G401 (cell line): Measurements from ENCODE around the gene CNN3. TPM values are rescaled to one million over a fixed set of nuclear protein-coding genes. Genes with fewer than 3 reads are reported as not detected.
A peak's percentile ranks its signal among the peaks of the same experiment; 100 is the strongest.

Source experiments
- DNase-seq: peaks from one replicate; pipeline ENCODE4 v3.0.0-alpha.2; 2015; ENCODE audit warnings: low spot score
- in situ Hi-C: cut with HindIII; loops from 2 replicates; pipeline ENCODE4 v1.10.0; 2016; ENCODE audit warnings: low sequenced_read_pairs, mixed read lengths
- total RNA-seq: library from RNA; depleted of rRNA; stranded (reverse); fragments of >200 nt; shearing (Covaris generic); gene quantifications from 2 replicates; pipeline ENCODE4 v1.2.3, GENCODE V29; 2014; rRNA removed

The CNN3 gene
- 142 and 206 TPM in 2 replicates for total RNA-seq

- in situ Hi-C loops: no loop called here
- peak; percentile 89 for DNase-seq
These were observed at the start of gene CNN3 for GRCh38 chr1:94926915-94927404. Gene CNN3, minus strand, starts transcription at chr1:94927110. Its CDS starts 216 bp downstream, at chr1:94926894.

- in situ Hi-C loops: no loop called here
- no peak for DNase-seq
These were observed 47.9 kb upstream of the CNN3 start for GRCh38 chr1:94974824-94975223.

GRCh38 chr1:94974241-94974640 lies 47.3 kb upstream of the CNN3 start:
- in situ Hi-C loops: no loop called here
- no peak for DNase-seq

GRCh38 chr1:94973309-94973922 lies 46.5 kb upstream of the CNN3 start:
- in situ Hi-C loops: no loop called here
- no peak for DNase-seq

GRCh38 chr1:94971491-94971924 lies 44.6 kb upstream of the CNN3 start:
- DNase-seq: no peak
- in situ Hi-C loops: no loop called here

GRCh38 chr1:94970783-94971182 lies 43.9 kb upstream of the CNN3 start:
- in situ Hi-C loops: no loop called here
- no peak for DNase-seq

- no peak for DNase-seq
- in situ Hi-C loops: no loop called here
These were observed 42.2 kb upstream of the CNN3 start for GRCh38 chr1:94969137-94969536.

- in situ Hi-C loops: no loop called here
- no peak for DNase-seq
These were observed 39.1 kb upstream of the CNN3 start for GRCh38 chr1:94966033-94966432.

- in situ Hi-C loops: no loop called here
- DNase-seq: no peak
These were observed 37.0 kb upstream of the CNN3 start for GRCh38 chr1:94963864-94964263.

GRCh38 chr1:94962409-94963265 lies 35.7 kb upstream of the CNN3 start:
- in situ Hi-C loops: no loop called here

GRCh38 chr1:94961988-94962387 lies 35.1 kb upstream of the CNN3 start:
- in situ Hi-C loops: no loop called here
- no peak for DNase-seq

More at GRCh38 chr1:94962409-94963265, 35.7 kb upstream of the CNN3 start:
- peak; percentile 40 for DNase-seq

- in situ Hi-C loops: no loop called here
- no peak for DNase-seq
These were observed 34.7 kb upstream of the CNN3 start for GRCh38 chr1:94961582-94961981.

- in situ Hi-C loops: no loop called here
- no peak for DNase-seq
These were observed 31.2 kb upstream of the CNN3 start for GRCh38 chr1:94958081-94958480.

GRCh38 chr1:94955767-94956632 lies 29.1 kb upstream of the CNN3 start:
- in situ Hi-C loops: no loop called here
- DNase-seq: peak; percentile 48

GRCh38 chr1:94954263-94955220 lies 27.6 kb upstream of the CNN3 start:
- in situ Hi-C loops: no loop called here
- DNase-seq: no peak

GRCh38 chr1:94953746-94954145 lies 26.8 kb upstream of the CNN3 start:
- in situ Hi-C loops: no loop called here
- DNase-seq: no peak

GRCh38 chr1:94953107-94953506 lies 26.2 kb upstream of the CNN3 start:
- peak; percentile 12 for DNase-seq
- in situ Hi-C loops: no loop called here

GRCh38 chr1:94952539-94952938 lies 25.6 kb upstream of the CNN3 start:
- in situ Hi-C loops: no loop called here
- no peak for DNase-seq
